Tibial artery (tissue), 4 donors: ENCODE results near the gene PLCG2.

Experiments used
- DNase-seq, 2 donors: peaks; one replicate each; pipeline ENCODE4 v3.0.0-alpha.2; 2019
- H3K27ac ChIP-seq, 2 donors: fragments of 200-600 bp; sonication (generic) in 1 of 2; 1 replicate in 1 of 2; 2 replicates in 1 of 2; pipeline ENCODE4 v1.5.1; 2018 to 2019; ENCODE audit warnings: mild to moderate bottlenecking in 1 of 2
- H3K27me3 ChIP-seq, 2 donors: fragments of 200-600 bp; sonication (generic) in 1 of 2; one replicate each; pipeline versions ENCODE4 v1.5.1 to v1.6.0; 2016 to 2019
- H3K36me3 ChIP-seq, 3 donors: fragments of 200-600 bp; sonication (generic) in 2 of 3; one replicate each; pipeline ENCODE4 v1.5.1; 2016 to 2019; ENCODE audit warnings: mild to moderate bottlenecking in 2 of 3
- H3K4me1 ChIP-seq, 4 donors: fragments of 200-600 bp; sonication (generic) in 2 of 4; 1 replicate in 3 of 4; 2 replicates in 1 of 4; pipeline ENCODE4 v1.5.1; 2016 to 2019
- H3K4me3 ChIP-seq, 2 donors: fragments of 200-600 bp; sonication (generic) in 1 of 2; 1 replicate in 1 of 2; 2 replicates in 1 of 2; pipeline ENCODE4 v1.5.1; 2018 to 2019; ENCODE audit warnings: mild to moderate bottlenecking in 2 of 2
- H3K9me3 ChIP-seq, 3 donors: fragments of 200-600 bp; sonication (generic) in 1 of 3; one replicate each; pipeline ENCODE4 v1.5.1; 2016 to 2019
- intact Hi-C: fragments of 100-400 bp; cut with DNase I; formaldehyde crosslinking; loops from one replicate; pipeline ENCODE4 v1.15.0; 2023; ENCODE audit warnings: low total_unique reads
- TF ChIP-seq, protein P1 (sequence below), 2 experiments: fragments of 200-600 bp in 1 of 2; fragments of 450-650 bp in 1 of 2; IDR thresholded peaks; one replicate each; pipeline ENCODE4 v1.5.1; 2017 to 2019; ENCODE audit warnings: antibody characterized with exemption in 2 of 2, mild to moderate bottlenecking in 1 of 2, moderate library complexity in 1 of 2

The PLCG2 gene

DNA sequence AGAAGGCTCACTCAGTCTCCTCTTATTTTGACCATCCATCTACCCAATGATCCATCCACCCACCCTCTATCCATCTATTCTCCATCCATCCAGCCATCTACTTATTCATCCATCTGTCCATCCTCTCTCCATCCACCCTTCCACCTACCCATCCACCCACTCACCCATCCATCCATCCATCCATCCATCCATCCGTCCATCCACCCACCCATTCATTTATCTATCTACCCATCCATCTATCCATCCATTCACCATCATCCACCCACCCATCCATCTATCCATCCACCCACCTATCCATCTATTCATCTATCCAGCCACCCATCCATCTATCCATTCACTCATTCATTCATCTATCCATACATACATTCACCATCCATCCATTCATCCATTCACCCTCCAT, 45.8 kb upstream of the PLCG2 start:
- H3K4me1 ChIP-seq, result peaks cover 0 to 17% (median 13%) of the 10 kb centered on the region in 4 donors
- no peak for DNase-seq
- peaks cover 4 to 10% of the 10 kb centered on the region in 2 donors for H3K27me3 ChIP-seq
- intact Hi-C loops, result no loop called here
- TF ChIP-seq, protein P1, sequence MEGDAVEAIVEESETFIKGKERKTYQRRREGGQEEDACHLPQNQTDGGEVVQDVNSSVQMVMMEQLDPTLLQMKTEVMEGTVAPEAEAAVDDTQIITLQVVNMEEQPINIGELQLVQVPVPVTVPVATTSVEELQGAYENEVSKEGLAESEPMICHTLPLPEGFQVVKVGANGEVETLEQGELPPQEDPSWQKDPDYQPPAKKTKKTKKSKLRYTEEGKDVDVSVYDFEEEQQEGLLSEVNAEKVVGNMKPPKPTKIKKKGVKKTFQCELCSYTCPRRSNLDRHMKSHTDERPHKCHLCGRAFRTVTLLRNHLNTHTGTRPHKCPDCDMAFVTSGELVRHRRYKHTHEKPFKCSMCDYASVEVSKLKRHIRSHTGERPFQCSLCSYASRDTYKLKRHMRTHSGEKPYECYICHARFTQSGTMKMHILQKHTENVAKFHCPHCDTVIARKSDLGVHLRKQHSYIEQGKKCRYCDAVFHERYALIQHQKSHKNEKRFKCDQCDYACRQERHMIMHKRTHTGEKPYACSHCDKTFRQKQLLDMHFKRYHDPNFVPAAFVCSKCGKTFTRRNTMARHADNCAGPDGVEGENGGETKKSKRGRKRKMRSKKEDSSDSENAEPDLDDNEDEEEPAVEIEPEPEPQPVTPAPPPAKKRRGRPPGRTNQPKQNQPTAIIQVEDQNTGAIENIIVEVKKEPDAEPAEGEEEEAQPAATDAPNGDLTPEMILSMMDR (IDR thresholded peaks at IDR 0.05), result no peak
- no peak overlapping the region for H3K4me3 ChIP-seq
- H3K27ac ChIP-seq, result no peak overlapping the region
- H3K9me3 ChIP-seq, result no peaks in the 10 kb centered on the region
- H3K36me3 ChIP-seq, result no peaks in the 10 kb centered on the region

DNA sequence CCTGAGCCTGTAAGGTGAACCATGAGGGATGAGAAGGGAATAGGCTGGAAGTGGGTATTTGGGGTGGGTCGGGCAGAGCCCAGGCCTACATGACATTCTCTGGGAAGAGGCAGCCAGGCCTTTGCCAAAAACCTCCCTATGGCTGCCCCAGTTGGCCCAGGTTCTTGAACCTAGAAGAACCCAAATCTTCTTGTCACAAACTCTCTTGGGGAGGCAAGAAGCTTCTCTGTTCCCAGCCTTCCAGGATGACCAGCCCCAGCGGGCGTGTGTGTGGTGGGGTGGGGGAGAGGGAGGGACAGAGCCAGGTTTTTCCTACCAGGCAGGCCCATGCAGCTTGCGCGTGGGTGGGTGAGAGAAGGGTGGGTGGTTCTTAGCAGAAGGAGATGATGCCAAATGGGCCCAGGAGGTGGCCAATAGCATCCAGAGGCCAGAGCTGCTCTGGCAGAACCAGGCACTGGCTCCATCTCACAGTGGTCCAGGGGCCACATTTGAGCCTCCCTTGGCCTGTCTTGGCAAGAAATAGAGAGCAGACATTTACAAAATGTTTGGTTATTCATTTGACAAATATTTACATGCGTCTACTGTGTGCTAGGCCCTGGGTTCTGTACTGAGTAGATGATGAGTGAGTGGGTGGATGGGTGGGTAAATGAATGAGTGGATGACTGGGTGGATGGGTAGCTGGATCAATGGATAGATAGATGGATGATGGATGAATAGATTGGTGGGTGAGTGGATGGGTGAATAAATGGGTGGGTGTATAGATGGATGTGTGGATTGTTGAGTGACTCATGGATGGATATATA, 44.3 kb upstream of the PLCG2 start:
- TF ChIP-seq, protein P1 (IDR thresholded peaks at IDR 0.05), result no peak
- intact Hi-C loops, result loop anchor here (5.0 kb wide), 1 partner anchor 333 kb away; no protein-coding TSS in a partner anchor
- Histone ChIP-seq H3K9me3 (no peaks in the 10 kb centered on the region), H3K27ac (no peak overlapping the region), H3K27me3 (peaks cover 4 to 23% of the 10 kb centered on the region in 2 donors), H3K4me1 (peaks cover 0 to 19% (median 13%) of the 10 kb centered on the region in 4 donors), H3K4me3 (no peak overlapping the region), H3K36me3 (no peaks in the 10 kb centered on the region)
- DNase-seq, result no peak

DNA sequence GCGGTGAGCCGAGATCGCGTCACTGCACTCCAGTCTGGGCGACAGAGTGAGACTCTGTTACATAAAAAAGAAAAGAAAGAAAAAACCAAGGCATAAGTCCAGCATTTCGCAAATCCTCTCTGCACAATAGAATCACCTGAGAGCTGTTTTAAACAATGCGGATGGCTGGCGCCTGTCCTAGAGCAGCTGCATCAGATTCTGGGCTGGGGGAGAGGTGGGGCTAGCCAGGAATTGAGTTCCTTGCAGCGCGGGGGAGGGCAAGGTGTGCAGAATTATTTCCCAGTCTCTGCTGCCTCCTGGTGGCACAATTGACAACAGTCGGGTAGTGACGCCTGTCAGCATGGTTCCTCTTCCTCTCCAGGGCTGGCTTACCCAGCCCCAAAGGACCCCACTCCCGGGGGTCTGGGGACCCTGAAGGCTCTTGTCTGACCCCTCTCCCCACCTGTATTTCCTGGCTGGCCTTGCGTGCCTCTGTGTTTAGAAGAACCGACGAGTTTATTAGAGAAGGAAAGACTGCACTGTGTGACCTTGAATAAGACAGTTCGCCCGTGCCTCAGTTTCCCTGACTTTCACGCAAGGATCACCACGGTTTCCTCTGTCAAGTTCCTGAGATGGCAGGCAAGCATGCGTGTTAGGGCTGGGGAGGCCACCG, 41.1 kb upstream of the PLCG2 start:
- Histone ChIP-seq H3K4me3 (peak overlapping the region in 1 of 2 donors; percentile 5), H3K27ac (no peak overlapping the region), H3K4me1 (peaks cover 0 to 8% (median 3%) of the 10 kb centered on the region in 4 donors), H3K9me3 (no peaks in the 10 kb centered on the region), H3K27me3 (peaks cover 0 to 18% of the 10 kb centered on the region in 2 donors), H3K36me3 (no peaks in the 10 kb centered on the region)
- TF ChIP-seq, protein P1 (IDR thresholded peaks at IDR 0.05), result peak; percentile 66 to 73
- intact Hi-C loops, result loop anchor here (5.0 kb wide), 1 partner anchor 336 kb away; no protein-coding TSS in a partner anchor
- peak; percentile 68 to 82 for DNase-seq

DNA sequence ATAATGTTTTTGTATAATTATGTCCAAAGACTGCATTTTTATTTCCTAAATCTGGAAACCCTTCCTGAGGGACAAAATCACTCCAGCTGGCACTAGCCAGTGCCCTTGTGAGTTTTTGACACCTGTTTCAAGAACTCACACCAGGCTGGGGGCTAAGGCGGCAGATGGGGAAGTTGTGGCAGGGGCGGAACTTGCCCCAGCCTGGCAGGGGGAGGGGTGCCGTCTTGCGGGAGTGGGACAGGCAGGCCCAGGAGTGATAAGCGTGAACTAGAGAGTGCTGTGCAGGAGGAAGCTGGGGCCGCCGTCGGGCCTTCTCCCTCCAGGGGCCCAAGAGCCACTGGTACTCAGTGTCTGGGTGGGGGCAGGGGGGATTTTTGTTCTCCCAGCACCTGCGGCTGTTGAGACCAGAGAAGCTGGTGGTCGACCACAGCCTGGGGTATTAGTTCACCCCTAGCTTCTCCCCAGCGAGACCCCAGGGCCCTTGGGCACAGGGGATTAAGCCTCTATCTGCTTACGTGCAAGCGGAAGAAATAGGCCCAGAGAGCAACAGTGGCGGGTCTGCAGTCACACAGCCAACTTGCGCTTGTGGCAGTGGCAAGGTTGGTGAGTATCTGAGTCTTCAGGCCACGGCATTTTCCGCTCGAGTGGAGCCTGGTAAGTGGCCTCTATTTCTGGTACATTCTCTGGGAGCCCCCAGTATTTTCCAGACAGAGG, 40.2 kb upstream of the PLCG2 start:
- H3K36me3 ChIP-seq, result no peaks in the 10 kb centered on the region
- no peak overlapping the region for H3K4me3 ChIP-seq
- DNase-seq, result peak; percentile 49 to 79
- TF ChIP-seq, protein P1 (IDR thresholded peaks at IDR 0.05), result no peak
- no peaks in the 10 kb centered on the region for H3K9me3 ChIP-seq
- H3K27me3 ChIP-seq, result peaks cover 0 to 18% of the 10 kb centered on the region in 2 donors
- intact Hi-C loops, result loop anchor here (5.0 kb wide), 1 partner anchor 337 kb away; no protein-coding TSS in a partner anchor
- H3K4me1 ChIP-seq, result peaks cover 0 to 8% (median 3%) of the 10 kb centered on the region in 4 donors
- no peak overlapping the region for H3K27ac ChIP-seq

DNA sequence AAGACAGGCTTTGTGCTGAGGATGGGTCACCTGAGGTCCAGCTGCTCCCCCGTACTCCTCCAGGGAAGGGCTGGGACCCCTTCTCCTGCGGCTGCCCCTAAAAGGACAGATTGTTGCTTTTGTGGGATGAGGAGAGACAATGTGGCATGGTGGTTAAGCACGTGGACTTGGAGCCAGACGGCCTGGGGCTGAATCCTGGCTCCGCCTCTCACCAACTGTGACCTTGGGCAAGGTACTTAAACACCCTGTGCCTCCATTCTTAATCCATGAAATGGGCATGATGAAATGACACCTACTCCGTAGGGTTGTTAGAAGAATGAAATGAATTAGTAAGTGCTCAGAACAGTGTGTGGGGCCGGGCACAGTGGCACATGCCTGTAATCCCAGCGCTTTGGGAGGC, 39.6 kb upstream of the PLCG2 start:
- DNase-seq, result no peak
- no peaks in the 10 kb centered on the region for H3K36me3 ChIP-seq
- H3K9me3 ChIP-seq, result no peaks in the 10 kb centered on the region
- H3K4me3 ChIP-seq, result no peak overlapping the region
- peaks cover 0 to 18% of the 10 kb centered on the region in 2 donors for H3K27me3 ChIP-seq
- intact Hi-C loops, result loop anchor here (5.0 kb wide), 1 partner anchor 337 kb away; no protein-coding TSS in a partner anchor
- H3K27ac ChIP-seq, result no peak overlapping the region
- peaks cover 0 to 8% (median 3%) of the 10 kb centered on the region in 4 donors for H3K4me1 ChIP-seq
- TF ChIP-seq, protein P1 (IDR thresholded peaks at IDR 0.05), result no peak
